Uterus (tissue), 2 donors: ENCODE measurements around the gene NMNAT1.

Source experiments
- POLR2A ChIP-seq, 2 donors: fragments of 450-650 bp; IDR thresholded peaks; one replicate each; pipeline ENCODE4 v1.6.1; 2016; ENCODE audit warnings: antibody characterized with exemption in 2 of 2, mild to moderate bottlenecking in 1 of 2, moderate library complexity in 1 of 2
- TF ChIP-seq, protein P1 (sequence below), 4 experiments: fragments of 200-600 bp in 2 of 4; fragments of 450-650 bp in 2 of 4; sonication (generic) in 2 of 4; IDR thresholded peaks; one replicate each; pipeline ENCODE4 v1.5.1; 2016 to 2019; ENCODE audit warnings: antibody characterized with exemption in 4 of 4, mild to moderate bottlenecking in 2 of 4, moderate library complexity in 1 of 4

DNA sequence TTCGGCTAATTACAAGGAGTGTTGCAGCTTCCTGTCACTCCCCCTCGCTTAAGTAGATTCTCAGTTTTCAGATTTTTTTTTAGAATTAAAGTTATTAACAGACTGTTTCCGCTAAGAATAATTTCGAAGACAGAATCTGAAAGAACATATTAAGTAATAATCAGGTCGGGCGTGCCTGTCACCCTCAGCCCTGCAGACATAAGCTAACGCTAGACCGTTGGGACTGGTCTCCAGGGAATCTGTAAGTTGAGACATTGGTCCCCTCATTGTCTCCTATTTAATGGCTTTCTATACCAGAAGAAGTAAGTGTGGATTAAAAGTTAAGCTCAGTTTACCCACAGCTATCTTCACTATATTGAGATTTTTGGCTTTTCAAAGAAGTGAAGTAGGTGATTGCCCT is 14.5 kb downstream of the NMNAT1 start:
- TF ChIP-seq, protein P1, sequence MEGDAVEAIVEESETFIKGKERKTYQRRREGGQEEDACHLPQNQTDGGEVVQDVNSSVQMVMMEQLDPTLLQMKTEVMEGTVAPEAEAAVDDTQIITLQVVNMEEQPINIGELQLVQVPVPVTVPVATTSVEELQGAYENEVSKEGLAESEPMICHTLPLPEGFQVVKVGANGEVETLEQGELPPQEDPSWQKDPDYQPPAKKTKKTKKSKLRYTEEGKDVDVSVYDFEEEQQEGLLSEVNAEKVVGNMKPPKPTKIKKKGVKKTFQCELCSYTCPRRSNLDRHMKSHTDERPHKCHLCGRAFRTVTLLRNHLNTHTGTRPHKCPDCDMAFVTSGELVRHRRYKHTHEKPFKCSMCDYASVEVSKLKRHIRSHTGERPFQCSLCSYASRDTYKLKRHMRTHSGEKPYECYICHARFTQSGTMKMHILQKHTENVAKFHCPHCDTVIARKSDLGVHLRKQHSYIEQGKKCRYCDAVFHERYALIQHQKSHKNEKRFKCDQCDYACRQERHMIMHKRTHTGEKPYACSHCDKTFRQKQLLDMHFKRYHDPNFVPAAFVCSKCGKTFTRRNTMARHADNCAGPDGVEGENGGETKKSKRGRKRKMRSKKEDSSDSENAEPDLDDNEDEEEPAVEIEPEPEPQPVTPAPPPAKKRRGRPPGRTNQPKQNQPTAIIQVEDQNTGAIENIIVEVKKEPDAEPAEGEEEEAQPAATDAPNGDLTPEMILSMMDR (IDR thresholded peaks at IDR 0.05): no peak
- no peak for TF ChIP-seq POLR2A (IDR thresholded peaks at IDR 0.05)
